Stimulated activated CD8-positive, alpha-beta memory T cell treated with anti-CD3 and anti-CD28 coated beads, Interleukin-7, amount 100 ng/mL, for 24 hours (primary cell): ENCODE data around the gene NANP.

Experiments
- DNase-seq: peaks from one replicate; pipeline ENCODE4 v3.0.0-alpha.2; 2020; ENCODE audit warnings: low read depth

The NANP gene

DNA sequence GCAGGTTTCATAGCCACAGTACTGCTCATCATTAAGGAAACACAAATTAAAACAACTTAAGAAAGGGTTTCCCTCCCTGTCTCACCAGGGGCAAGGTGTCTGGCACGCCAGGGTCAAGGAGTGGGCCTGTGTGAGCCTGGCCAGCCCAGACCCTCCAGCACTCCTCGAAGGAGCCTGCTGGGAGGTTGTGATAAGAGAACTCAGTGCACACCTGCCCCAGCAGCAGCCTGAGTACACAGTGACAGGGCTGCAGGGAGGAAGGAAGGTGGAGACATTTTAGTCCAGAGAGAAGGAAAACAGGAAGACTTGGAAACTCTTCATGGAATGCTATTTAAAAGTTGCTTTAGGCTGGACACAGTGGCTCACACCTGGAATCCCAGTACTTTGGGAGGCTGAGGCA, 52.6 kb downstream of the NANP start:
- DNase-seq = no peak

DNA sequence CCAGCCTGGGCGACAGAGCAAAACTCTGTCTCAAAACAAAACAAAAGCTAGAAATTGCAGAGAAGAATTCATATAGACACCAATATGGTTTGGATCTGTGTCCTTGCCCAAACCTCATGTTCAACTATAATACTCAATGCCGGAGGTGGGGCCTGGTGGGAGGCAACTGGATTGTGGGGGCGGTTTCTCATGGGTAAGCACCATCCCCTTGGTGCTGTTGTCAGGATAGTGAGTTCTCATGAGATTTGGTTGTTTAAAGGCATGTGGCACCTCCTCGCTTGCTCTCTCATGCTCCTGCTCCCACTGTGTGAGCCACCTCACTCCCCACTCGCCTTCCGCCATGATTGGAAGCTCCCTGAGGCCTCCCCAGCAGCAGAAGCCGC, 53.7 kb downstream of the NANP start:
- no peak for DNase-seq

GRCh38 chr20:25567286-25567685, 56.5 kb downstream of the NANP start:
- DNase-seq = no peak

DNA sequence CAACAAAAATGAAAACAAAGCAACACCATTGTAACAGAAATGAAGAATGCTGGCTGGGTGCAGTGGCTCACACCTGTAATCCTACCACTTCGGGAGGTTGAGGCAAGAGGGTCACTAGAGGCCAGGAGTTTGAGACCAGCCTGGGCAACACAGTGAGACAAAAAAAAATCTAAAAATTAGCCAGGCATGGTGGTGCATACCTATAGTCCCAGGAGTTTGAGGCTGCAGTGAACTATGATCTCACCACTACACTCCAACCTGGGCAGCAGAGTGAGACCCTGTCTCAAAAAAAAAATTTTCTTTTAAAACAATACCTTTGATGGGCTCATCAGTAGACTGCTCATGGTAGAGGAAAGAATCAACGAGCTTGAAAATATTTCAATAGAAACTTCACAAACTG, 57.0 kb downstream of the NANP start:
- no peak for DNase-seq

DNA sequence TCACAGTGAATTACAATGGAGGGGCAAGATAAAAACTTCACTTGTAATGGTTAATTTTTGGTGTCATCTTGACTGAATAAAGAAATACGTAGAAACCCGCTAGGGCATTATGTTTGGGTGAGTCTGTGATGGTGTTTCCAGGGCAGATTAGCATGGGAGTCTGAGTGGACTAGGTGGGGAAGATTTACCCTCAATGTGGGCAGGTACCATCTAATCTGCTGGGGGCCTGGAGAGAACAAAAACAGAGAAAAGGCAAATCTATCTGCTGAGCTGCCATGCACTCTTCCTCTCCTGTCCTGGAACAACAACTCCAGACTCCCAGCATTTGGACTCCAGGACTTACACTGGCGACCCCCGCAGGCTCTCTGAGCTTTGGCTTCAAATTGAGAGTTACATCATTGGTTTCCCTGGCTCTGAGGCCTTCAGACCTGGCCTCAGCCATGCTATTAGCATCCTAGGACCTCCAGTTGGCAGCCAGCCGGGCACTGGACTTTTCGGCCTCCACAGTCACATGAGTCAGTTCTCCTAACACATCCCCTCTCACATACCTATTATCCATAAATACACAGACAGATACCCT, 58.1 kb downstream of the NANP start:
- no peak for DNase-seq

- no peak for DNase-seq
These were observed 59.9 kb downstream of the NANP start for GRCh38 chr20:25563876-25564275.

GRCh38 chr20:25563362-25563761, 60.5 kb downstream of the NANP start:
- DNase-seq = no peak
